OCI-LY7 (cell line): ENCODE measurements around the gene TBC1D17. TPM values are rescaled to one million over a fixed set of nuclear protein-coding genes. Genes with fewer than 3 reads are reported as not detected.

Experiments
- BruUV-seq: library from RNA; stranded (reverse); fragments of 400-500 nt; replicated peaks from 2 replicates; lab custom pipeline; 2021; lab: Mats Ljungman, UMichigan
- CTCF ChIA-PET: fragments of 300-600 bp; sonication (Branson Sonifier 250); formaldehyde crosslinking; loops from one replicate; lab custom pipeline; 2022; ENCODE audit warnings: antibody characterized with exemption; ENCODE audit not compliant: unreplicated experiment; lab: Charles Lee
- POLR2A ChIA-PET: fragments of 300-600 bp; sonication (Branson Sonifier 250); formaldehyde crosslinking; loops from one replicate; lab custom pipeline; 2022; ENCODE audit warnings: antibody characterized with exemption; lab: Charles Lee
- DNase-seq: peaks from one replicate; pipeline ENCODE4 v3.0.0-alpha.2; 2015; ENCODE audit warnings: low spot score
- H2AFZ ChIP-seq: fragments of 200-600 bp; sonication (generic), shearing (Covaris generic); 2 replicates; pipeline ENCODE4 v1.6.1; 2014; ENCODE audit warnings: mild to moderate bottlenecking, antibody characterized with exemption, low read length, moderate library complexity
- H3K27ac ChIP-seq: fragments of 200-600 bp; sonication (generic); 2 replicates; pipeline ENCODE4 v1.5.1; 2014; ENCODE audit warnings: mixed run types, low read depth, mild to moderate bottlenecking, moderate library complexity, low read length, inconsistent platforms; ENCODE audit not compliant: poor library complexity, severe bottlenecking
- H3K36me3 ChIP-seq: fragments of 200-600 bp; sonication (generic); 2 replicates; pipeline ENCODE4 v1.6.1; 2014; ENCODE audit warnings: mild to moderate bottlenecking, antibody characterized with exemption, low read length, moderate library complexity, mixed read lengths; ENCODE audit not compliant: insufficient read depth
- H3K4me1 ChIP-seq: fragments of 200-600 bp; sonication (generic); 2 replicates; pipeline ENCODE4 v1.5.1; 2014; ENCODE audit warnings: mild to moderate bottlenecking, low read length; ENCODE audit not compliant: insufficient read depth, poor library complexity, severe bottlenecking
- H3K4me2 ChIP-seq: fragments of 200-600 bp; sonication (generic); 2 replicates; pipeline ENCODE4 v1.6.1; 2014; ENCODE audit warnings: mild to moderate bottlenecking, low read length
- H3K4me3 ChIP-seq: fragments of 200-600 bp; sonication (generic); 2 replicates; pipeline ENCODE4 v1.5.1; 2014; ENCODE audit warnings: mild to moderate bottlenecking, low read depth, low read length; ENCODE audit not compliant: poor library complexity, severe bottlenecking
- H3K79me2 ChIP-seq: fragments of 200-600 bp; sonication (generic); 2 replicates; pipeline ENCODE4 v1.6.1; 2016; ENCODE audit warnings: low read depth, mild to moderate bottlenecking, low read length, moderate library complexity, mixed read lengths; ENCODE audit not compliant: insufficient read depth
- H3K9me2 ChIP-seq: fragments of 200-600 bp; sonication (generic); 2 replicates; pipeline ENCODE4 v1.6.1; 2016; ENCODE audit warnings: mild to moderate bottlenecking, low read length, mixed read lengths; ENCODE audit not compliant: insufficient read depth
- H3K9me3 ChIP-seq: fragments of 200-600 bp; sonication (generic); 2 replicates; pipeline ENCODE4 v1.6.1; 2014; ENCODE audit warnings: mild to moderate bottlenecking, mixed run types, low read length, mixed read lengths
- H4K20me1 ChIP-seq: fragments of 200-600 bp; sonication (generic); 2 replicates; pipeline ENCODE4 v1.6.1; 2014; ENCODE audit warnings: mild to moderate bottlenecking, antibody characterized with exemption, low read length, moderate library complexity, mixed read lengths; ENCODE audit not compliant: insufficient read depth
- CTCF ChIP-seq: fragments of 200-600 bp; sonication (generic); conservative IDR thresholded peaks from 2 replicates; pipeline ENCODE4 v1.5.1; 2014; ENCODE audit warnings: mild to moderate bottlenecking, antibody characterized with exemption, low read length, moderate library complexity, mixed read lengths
- EZH2phosphoT487 ChIP-seq: fragments of 200-600 bp; sonication (generic); IDR thresholded peaks from 2 replicates; pipeline ENCODE4 v1.6.1; 2018; ENCODE audit warnings: low read depth, borderline replicate concordance, mild to moderate bottlenecking, mixed run types, antibody characterized with exemption, low read length, moderate library complexity, mixed read lengths
- intact Hi-C: fragments of 100-400 bp; cut with micrococcal nuclease; formaldehyde crosslinking; loops from one replicate; pipeline ENCODE4 v1.10.0; 2022; ENCODE audit not compliant: unreplicated experiment
- total RNA-seq, 2 experiments: library from RNA; depleted of rRNA in 1 of 2; stranded (reverse); fragments of >200 nt in 1 of 2; shearing (Covaris generic) in 1 of 2; gene quantifications; 2 replicates each; pipeline ENCODE4 v1.2.3, GENCODE V29; 2014 to 2022

The TBC1D17 gene
- total RNA-seq, 2 experiments from 2014 or later: 8.0 to 24.0 TPM

- no peaks in the 10 kb centered on the region for H4K20me1 ChIP-seq
- intact Hi-C loops: no loop called here
Measured at GRCh38 chr19:49829721-49830120, 47.8 kb upstream of the TBC1D17 start.

GRCh38 chr19:49830766-49831165 lies 46.7 kb upstream of the TBC1D17 start:
- CTCF ChIA-PET: no interaction called here
- POLR2A ChIA-PET: no interaction called here
- H4K20me1 ChIP-seq: no peaks in the 10 kb centered on the region

More at GRCh38 chr19:49829721-49830120, 47.8 kb upstream of the TBC1D17 start:
- no peak overlapping the region for H3K4me3 ChIP-seq
- BruUV-seq: no TSS peak
- ChIA-PET POLR2A (no interaction called here), CTCF (no interaction called here)
- H3K4me1 ChIP-seq: peaks cover 16% of the 10 kb centered on the region
- H3K36me3 ChIP-seq: peaks cover 97% of the 10 kb centered on the region
- no peak overlapping the region for H3K4me2 ChIP-seq
- DNase-seq: no peak
- H3K9me2 ChIP-seq: no peaks in the 10 kb centered on the region
- TF ChIP-seq EZH2phosphoT487 (no peak), CTCF (no peak)
- no peak overlapping the region for H2AFZ ChIP-seq
- peaks cover 21% of the 10 kb centered on the region for H3K79me2 ChIP-seq
- no peak overlapping the region for H3K27ac ChIP-seq
- no peaks in the 10 kb centered on the region for H3K9me3 ChIP-seq

More at GRCh38 chr19:49830766-49831165, 46.7 kb upstream of the TBC1D17 start:
- Histone ChIP-seq H3K36me3 (peaks cover 97% of the 10 kb centered on the region), H3K9me3 (no peaks in the 10 kb centered on the region), H3K27ac (no peak overlapping the region), H3K9me2 (no peaks in the 10 kb centered on the region), H3K79me2 (peaks cover 10% of the 10 kb centered on the region; the same call in 1 of the 2 replicates), H3K4me1 (peaks cover 10% of the 10 kb centered on the region), H3K4me3 (no peak overlapping the region), H3K4me2 (no peak overlapping the region), H2AFZ (no peak overlapping the region)
- no peak for DNase-seq
- BruUV-seq: no TSS peak
- TF ChIP-seq EZH2phosphoT487: no peak
- no peak for TF ChIP-seq CTCF
- intact Hi-C loops: no loop called here
